ENCODE measurements around the gene DEFB128.

DNA sequence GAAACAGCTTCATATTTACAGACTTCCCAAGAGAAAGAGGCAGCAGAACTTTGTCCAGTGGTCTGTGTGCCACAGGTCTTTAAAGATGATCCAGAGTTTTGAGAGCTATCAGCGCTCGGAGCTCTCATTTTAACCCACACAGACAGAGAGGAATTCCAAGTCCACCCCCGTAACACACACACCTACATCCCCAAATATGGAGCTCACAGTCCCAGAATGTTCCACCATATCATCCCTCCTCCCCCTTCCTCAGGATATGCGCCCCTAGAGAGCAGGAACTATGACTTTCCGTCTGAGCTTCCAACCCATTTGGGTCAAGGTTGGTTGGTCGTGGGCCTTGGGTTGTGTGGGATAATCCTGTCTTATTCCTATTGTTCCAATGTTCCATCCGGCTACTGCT, at the start of gene DEFB128:
- TF ChIP-seq POLR2AphosphoS5 (IDR thresholded peaks at IDR 0.05; ENCODE audit: low read depth, low read length) (no peak), POLR2A (IDR thresholded peaks at IDR 0.05; ENCODE audit: low read depth, low read length) (no peak), PAX5 (IDR thresholded peaks at IDR 0.05; ENCODE audit: insufficient read depth, low read length, severe bottlenecking) (no peak), TAF1 (IDR thresholded peaks at IDR 0.05; ENCODE audit: low read depth, low read length) (no peak)
